ENCODE measurements around the gene C1orf105. TPM values are rescaled to one million over a fixed set of nuclear protein-coding genes. Genes with fewer than 3 reads are reported as not detected.
A peak's percentile ranks its signal among the peaks of the same experiment; 100 is the strongest.

C1orf105 gene
- total RNA-seq, 1 donor from 2014 or later: not detected

GRCh38 chr1:172514108-172514507 is 93.6 kb downstream of the C1orf105 start:
- Mint-ChIP-seq H3K4me1 (ENCODE audit: unreplicated experiment) (peaks cover 7% of the 10 kb centered on the region), H3K4me3 (no peak overlapping the region), H3K27ac (peak overlapping the region; percentile 68)

DNA sequence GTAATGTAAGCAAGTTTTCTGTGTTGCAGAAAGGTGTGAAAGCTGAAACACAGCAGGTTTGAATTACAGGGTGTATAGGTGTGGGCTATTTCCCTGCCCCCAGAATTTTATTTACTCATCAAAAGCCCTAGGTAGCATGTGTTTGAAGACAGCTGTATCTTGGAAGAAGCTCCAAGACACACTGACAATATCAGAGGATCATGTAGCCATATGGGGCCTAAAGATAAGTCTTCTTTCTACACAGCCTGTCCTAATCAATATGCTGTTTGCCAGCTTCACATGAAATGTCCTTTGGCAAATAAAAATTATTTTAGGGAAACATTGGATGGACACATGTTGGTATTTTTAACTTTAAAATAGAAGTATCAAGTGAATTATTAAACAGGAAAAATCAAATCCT is 95.0 kb downstream of the C1orf105 start:
- Mint-ChIP-seq H3K27me3 (no peaks in the 10 kb centered on the region), H3K4me3 (no peak overlapping the region), H3K36me3 (no peaks in the 10 kb centered on the region), H3K4me1 (ENCODE audit: unreplicated experiment) (peaks cover 7% of the 10 kb centered on the region), H3K9me3 (peaks cover 4% of the 10 kb centered on the region), H3K27ac (no peak overlapping the region)
- no peak for TF ChIP-seq CTCF (conservative IDR thresholded peaks at IDR 0.05)
- no peak for DNase-seq (ENCODE audit: extremely low spot score, unreplicated experiment)

More at GRCh38 chr1:172514108-172514507, 93.6 kb downstream of the C1orf105 start:
- H3K36me3 Mint-ChIP-seq: no peaks in the 10 kb centered on the region
- DNase-seq (ENCODE audit: extremely low spot score, unreplicated experiment): no peak
- TF ChIP-seq CTCF (conservative IDR thresholded peaks at IDR 0.05): no peak
- peaks cover 4% of the 10 kb centered on the region for H3K9me3 Mint-ChIP-seq
- no peaks in the 10 kb centered on the region for H3K27me3 Mint-ChIP-seq

GRCh38 chr1:172515927-172516326 is 95.4 kb downstream of the C1orf105 start:
- no peaks in the 10 kb centered on the region for H3K36me3 Mint-ChIP-seq
- TF ChIP-seq CTCF (conservative IDR thresholded peaks at IDR 0.05): no peak
- peaks cover 7% of the 10 kb centered on the region for H3K4me1 Mint-ChIP-seq (ENCODE audit: unreplicated experiment)
- no peaks in the 10 kb centered on the region for H3K27me3 Mint-ChIP-seq
- peaks cover 4% of the 10 kb centered on the region for H3K9me3 Mint-ChIP-seq
- no peak overlapping the region for H3K27ac Mint-ChIP-seq
- DNase-seq (ENCODE audit: extremely low spot score, unreplicated experiment): no peak
- no peak overlapping the region for H3K4me3 Mint-ChIP-seq

DNA sequence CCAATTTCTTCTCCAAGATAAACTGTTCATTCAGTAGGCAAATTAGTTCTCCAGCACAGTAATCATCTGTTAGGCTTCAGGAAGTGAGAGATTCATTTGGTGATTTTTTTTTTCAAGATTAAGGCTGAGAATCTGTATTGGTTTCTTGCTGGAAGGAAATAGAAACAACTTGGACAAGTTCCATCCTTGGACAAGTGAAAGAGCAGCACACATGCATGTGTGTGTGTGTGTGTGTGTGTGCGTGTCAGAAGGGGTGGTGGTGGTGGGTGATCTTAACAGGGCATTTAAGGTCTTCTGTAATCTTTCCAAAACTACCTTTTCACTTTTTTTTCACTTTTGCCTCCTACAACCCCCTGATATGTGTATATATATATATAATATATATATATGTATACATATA is 96.6 kb downstream of the C1orf105 start:
- H3K27me3 Mint-ChIP-seq: no peaks in the 10 kb centered on the region
- DNase-seq (ENCODE audit: extremely low spot score, unreplicated experiment): no peak
- H3K27ac Mint-ChIP-seq: no peak overlapping the region
- peaks cover 4% of the 10 kb centered on the region for H3K9me3 Mint-ChIP-seq
- no peak overlapping the region for H3K4me3 Mint-ChIP-seq
- H3K36me3 Mint-ChIP-seq: no peaks in the 10 kb centered on the region
- TF ChIP-seq CTCF (conservative IDR thresholded peaks at IDR 0.05): no peak
- H3K4me1 Mint-ChIP-seq (ENCODE audit: unreplicated experiment): peaks cover 7% of the 10 kb centered on the region

DNA sequence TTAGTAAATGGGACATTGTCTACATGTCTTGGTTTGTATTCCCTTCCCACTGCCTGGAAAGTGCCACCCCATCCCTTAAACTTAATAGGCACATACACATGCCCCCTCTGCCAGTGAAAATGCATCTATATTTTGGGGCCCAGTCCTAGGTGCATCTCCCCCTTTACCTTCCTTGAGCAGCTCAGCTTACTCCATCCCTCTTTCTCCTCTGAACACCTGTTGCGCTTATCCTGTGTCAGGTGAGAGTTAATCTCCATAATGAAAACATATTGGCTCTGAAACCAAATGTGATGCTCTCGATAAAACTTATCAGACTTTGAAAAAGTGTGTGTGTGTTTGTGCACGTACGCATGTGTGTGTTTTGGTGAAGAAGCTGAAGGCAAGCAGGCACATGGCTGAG is 97.1 kb downstream of the C1orf105 start:
- no peak for TF ChIP-seq CTCF (conservative IDR thresholded peaks at IDR 0.05)
- H3K27me3 Mint-ChIP-seq: no peaks in the 10 kb centered on the region
- H3K27ac Mint-ChIP-seq: no peak overlapping the region
- H3K4me1 Mint-ChIP-seq (ENCODE audit: unreplicated experiment): peaks cover 7% of the 10 kb centered on the region
- no peak overlapping the region for H3K4me3 Mint-ChIP-seq
- peaks cover 4% of the 10 kb centered on the region for H3K9me3 Mint-ChIP-seq
- no peak for DNase-seq (ENCODE audit: extremely low spot score, unreplicated experiment)
- no peaks in the 10 kb centered on the region for H3K36me3 Mint-ChIP-seq

Other genes with a start within 250 kb of the C1orf105 start
- gene PIGC, start 23.4 kb downstream of the C1orf105 start, total RNA-seq (ENCODE audit: low replicate concordance): 36.0 and 37.3 TPM in 2 replicates
- 76.5 and 88.3 TPM in 2 replicates for gene SUCO, start 112.5 kb downstream of the C1orf105 start, total RNA-seq (ENCODE audit: low replicate concordance)
- gene FASLG, start 238.4 kb downstream of the C1orf105 start, total RNA-seq (ENCODE audit: low replicate concordance): not detected in 2 replicates